HG03571 (cell line): Measurements from ENCODE around the gene FSHR.

Source experiments
- ATAC-seq: cut with Tn5 transposase; IDR thresholded peaks from one replicate; pipeline ENCODE4 v1.9.1; 2021; ENCODE audit not compliant: unreplicated experiment

FSHR gene

GRCh38 chr2:48968011-48968410 lies 186.3 kb downstream of the FSHR start:
- no peak for ATAC-seq

GRCh38 chr2:48965204-48965603 lies 189.1 kb downstream of the FSHR start:
- ATAC-seq: no peak

GRCh38 chr2:48961009-48961408 lies 193.3 kb downstream of the FSHR start:
- no peak for ATAC-seq

- no peak for ATAC-seq
These were observed 199.4 kb downstream of the FSHR start for GRCh38 chr2:48954935-48955334.

GRCh38 chr2:48954311-48954710 lies 200.0 kb downstream of the FSHR start:
- no peak for ATAC-seq

- ATAC-seq: no peak
These were observed 201.7 kb downstream of the FSHR start for GRCh38 chr2:48952614-48953013.

GRCh38 chr2:48952143-48952542 lies 202.2 kb downstream of the FSHR start:
- ATAC-seq: no peak

GRCh38 chr2:48948400-48949125 lies 205.8 kb downstream of the FSHR start:
- ATAC-seq: no peak

GRCh38 chr2:48946449-48947048 lies 207.8 kb downstream of the FSHR start:
- ATAC-seq: peak; percentile 92

GRCh38 chr2:48944956-48945355 lies 209.4 kb downstream of the FSHR start:
- no peak for ATAC-seq

- no peak for ATAC-seq
These were observed 210.9 kb downstream of the FSHR start for GRCh38 chr2:48943436-48943835.

GRCh38 chr2:48941908-48942307 lies 212.4 kb downstream of the FSHR start:
- ATAC-seq: no peak

GRCh38 chr2:48941456-48941855 lies 212.9 kb downstream of the FSHR start:
- ATAC-seq: no peak

- ATAC-seq: no peak
These were observed 213.7 kb downstream of the FSHR start for GRCh38 chr2:48940606-48941005.

GRCh38 chr2:48939232-48939631 lies 215.1 kb downstream of the FSHR start:
- ATAC-seq: no peak

- ATAC-seq: no peak
These were observed 216.1 kb downstream of the FSHR start for GRCh38 chr2:48938231-48938630.

- no peak for ATAC-seq
These were observed 219.5 kb downstream of the FSHR start for GRCh38 chr2:48934807-48935206.

- no peak for ATAC-seq
These were observed 220.4 kb downstream of the FSHR start for GRCh38 chr2:48933828-48934497.

- no peak for ATAC-seq
These were observed 221.6 kb downstream of the FSHR start for GRCh38 chr2:48932667-48933066.

- ATAC-seq: no peak
These were observed 224.6 kb downstream of the FSHR start for GRCh38 chr2:48929571-48930301.

- ATAC-seq: no peak
These were observed 227.0 kb downstream of the FSHR start for GRCh38 chr2:48927355-48927754.

- ATAC-seq: no peak
These were observed 238.4 kb downstream of the FSHR start for GRCh38 chr2:48915884-48916283.
